ENCODE data around the gene GALNT12. TPM values are rescaled to one million over a fixed set of nuclear protein-coding genes. Genes with fewer than 3 reads are reported as not detected.

GALNT12 gene
- total RNA-seq, 4 donors from 2014 or later: 17.5 to 25.9 (median 21.1) TPM

DNA sequence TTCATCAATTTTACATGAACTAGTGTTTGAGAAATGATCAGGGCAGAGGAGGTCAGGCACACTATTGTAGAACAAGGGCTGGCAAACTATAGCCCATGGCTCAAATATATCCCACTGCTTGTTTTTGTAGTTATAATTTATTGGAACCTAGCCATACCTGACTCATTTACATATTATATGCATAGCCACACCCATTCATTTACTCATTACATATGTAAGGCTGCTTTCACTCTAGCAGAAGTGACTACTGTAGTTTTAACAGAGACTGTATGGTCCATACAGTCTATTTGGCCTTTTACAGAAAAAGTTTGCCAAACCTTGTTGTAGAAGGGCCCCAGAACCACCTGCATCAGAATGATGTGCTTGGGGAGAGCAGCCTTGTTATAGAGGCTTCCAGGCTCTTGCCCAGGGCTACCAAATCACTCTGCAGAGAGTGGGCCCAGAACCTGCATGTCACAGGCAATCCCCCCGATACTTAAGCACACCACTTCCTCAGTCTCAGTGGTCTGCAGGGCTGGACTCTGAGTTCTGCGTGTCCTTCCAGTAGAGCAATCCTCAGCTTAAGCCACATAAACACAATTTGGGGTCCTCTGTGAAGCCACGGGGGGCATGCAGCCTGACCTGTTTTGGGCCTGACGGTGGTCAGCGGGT, 17.9 kb upstream of the GALNT12 start:
- 80 to 100% methylated on average over 1 to 2 of the region's 5 CpGs for WGBS, 2 donors
- TF ChIP-seq, protein P1, sequence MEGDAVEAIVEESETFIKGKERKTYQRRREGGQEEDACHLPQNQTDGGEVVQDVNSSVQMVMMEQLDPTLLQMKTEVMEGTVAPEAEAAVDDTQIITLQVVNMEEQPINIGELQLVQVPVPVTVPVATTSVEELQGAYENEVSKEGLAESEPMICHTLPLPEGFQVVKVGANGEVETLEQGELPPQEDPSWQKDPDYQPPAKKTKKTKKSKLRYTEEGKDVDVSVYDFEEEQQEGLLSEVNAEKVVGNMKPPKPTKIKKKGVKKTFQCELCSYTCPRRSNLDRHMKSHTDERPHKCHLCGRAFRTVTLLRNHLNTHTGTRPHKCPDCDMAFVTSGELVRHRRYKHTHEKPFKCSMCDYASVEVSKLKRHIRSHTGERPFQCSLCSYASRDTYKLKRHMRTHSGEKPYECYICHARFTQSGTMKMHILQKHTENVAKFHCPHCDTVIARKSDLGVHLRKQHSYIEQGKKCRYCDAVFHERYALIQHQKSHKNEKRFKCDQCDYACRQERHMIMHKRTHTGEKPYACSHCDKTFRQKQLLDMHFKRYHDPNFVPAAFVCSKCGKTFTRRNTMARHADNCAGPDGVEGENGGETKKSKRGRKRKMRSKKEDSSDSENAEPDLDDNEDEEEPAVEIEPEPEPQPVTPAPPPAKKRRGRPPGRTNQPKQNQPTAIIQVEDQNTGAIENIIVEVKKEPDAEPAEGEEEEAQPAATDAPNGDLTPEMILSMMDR (IDR thresholded peaks at IDR 0.05): no peak
- no peak for TF ChIP-seq POLR2A (IDR thresholded peaks at IDR 0.05)
- Histone ChIP-seq H3K27ac (no peak overlapping the region), H3K4me3 (no peak overlapping the region), H3K4me1 (peaks cover 5 to 36% (median 8%) of the 10 kb centered on the region in 3 donors), H3K9me3 (no peaks in the 10 kb centered on the region), H3K27me3 (no peaks in the 10 kb centered on the region), H3K36me3 (peaks cover 0 to 27% (median 0%) of the 10 kb centered on the region in 3 donors)
- no peak for DNase-seq
- intact Hi-C loops (cut with DNase I): loop anchor here (10.0 kb wide), 1 partner anchor 475 kb away; no protein-coding TSS in a partner anchor

DNA sequence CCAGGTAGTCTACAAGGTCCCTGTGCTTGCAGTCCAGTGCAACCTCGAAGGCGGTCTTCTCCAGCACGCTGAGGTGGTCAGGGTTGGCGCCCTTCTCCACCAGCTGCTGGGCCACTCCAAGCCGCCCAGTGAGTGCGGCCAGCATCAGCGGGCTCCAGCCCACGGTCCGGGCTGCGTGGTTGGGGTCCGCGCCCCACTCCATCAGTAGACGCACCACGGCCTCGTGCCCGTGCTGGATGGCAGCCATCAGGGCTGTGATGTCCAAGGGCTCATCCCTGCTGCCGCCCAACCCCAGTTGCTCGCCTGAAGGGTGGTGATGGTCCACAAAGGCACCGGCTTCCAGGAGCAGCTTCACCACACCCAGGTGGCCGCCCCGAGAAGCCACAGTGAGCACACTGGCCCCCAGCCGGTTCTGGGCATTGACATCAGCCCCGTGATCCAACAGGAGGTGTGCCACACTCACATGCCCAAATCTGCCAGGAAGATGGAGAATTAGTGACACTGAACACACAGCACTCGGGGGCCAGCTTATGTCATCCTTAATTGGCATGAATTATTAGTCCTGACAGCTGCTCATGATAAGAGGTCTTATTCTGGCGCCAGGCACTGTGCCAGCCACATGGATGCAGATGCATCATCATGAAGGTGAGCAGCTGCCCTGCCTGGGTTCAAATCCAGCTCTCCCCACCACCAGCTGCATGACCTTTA, 17.2 kb upstream of the GALNT12 start:
- DNase-seq: no peak
- Histone ChIP-seq H3K4me1 (peaks cover 10 to 43% (median 15%) of the 10 kb centered on the region in 3 donors), H3K4me3 (no peak overlapping the region), H3K27ac (peak overlapping the region in 3 of 4 donors; percentile 15 to 71 (median 45)), H3K36me3 (peaks cover 0 to 23% (median 0%) of the 10 kb centered on the region in 3 donors), H3K9me3 (no peaks in the 10 kb centered on the region), H3K27me3 (no peaks in the 10 kb centered on the region)
- intact Hi-C loops (cut with DNase I): loop anchor here (10.0 kb wide), 1 partner anchor 475 kb away; no protein-coding TSS in a partner anchor
- TF ChIP-seq, protein P1 (IDR thresholded peaks at IDR 0.05): no peak
- TF ChIP-seq POLR2A (IDR thresholded peaks at IDR 0.05): no peak
- WGBS, 2 donors: 80% methylated on average over 2 of the region's 25 CpGs; no CpG with 5 or more reads in 1 of the 2 donors

DNA sequence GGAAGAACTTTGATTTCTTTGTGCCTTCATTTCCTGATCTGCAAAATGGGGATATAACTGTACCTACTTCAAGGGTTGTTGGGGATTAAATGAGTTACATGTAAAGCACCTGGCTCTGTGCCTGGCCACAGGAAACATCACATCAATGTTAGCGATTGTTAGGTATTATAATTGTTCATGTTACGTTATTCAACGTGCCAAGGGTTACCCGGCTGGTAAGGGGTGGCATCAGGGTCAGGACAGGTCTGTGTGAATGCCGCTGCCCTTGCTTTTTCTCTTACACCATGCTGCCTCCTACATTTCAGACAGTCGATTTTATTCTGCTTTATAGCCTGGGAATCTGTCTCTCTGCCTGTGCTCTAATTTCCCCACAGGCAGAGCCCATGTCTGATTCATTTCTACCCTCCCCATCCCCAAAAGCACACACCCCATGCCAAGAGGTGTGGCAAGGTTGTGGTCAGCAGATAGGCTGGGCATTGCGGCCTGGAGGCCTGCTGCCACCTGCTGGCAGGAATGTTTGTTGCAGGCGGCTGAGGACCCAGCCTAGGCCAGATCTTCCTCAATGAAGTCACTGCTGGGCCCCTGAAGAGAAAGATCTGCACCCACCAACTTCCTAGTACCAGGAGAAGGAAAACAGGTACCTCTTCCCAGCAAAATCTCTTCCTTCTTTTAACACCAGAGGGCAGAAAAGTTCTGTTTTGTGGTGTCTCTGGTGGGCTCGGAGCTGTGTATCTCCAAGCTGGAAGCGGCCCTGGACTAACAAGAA, 16.4 kb upstream of the GALNT12 start:
- Histone ChIP-seq H3K9me3 (no peaks in the 10 kb centered on the region), H3K27me3 (no peaks in the 10 kb centered on the region), H3K4me3 (no peak overlapping the region), H3K36me3 (peaks cover 0 to 22% (median 0%) of the 10 kb centered on the region in 3 donors), H3K27ac (peak overlapping the region in 3 of 4 donors; percentile 15 to 71 (median 45)), H3K4me1 (peaks cover 12 to 50% (median 19%) of the 10 kb centered on the region in 3 donors)
- 31 to 33% methylated on average over 8 of the region's 10 CpGs for WGBS, 2 donors
- DNase-seq: peak; percentile 18
- intact Hi-C loops (cut with DNase I): loop anchor here (10.0 kb wide), 1 partner anchor 476 kb away; no protein-coding TSS in a partner anchor
- no peak for TF ChIP-seq POLR2A (IDR thresholded peaks at IDR 0.05)
- TF ChIP-seq, protein P1 (IDR thresholded peaks at IDR 0.05): peak; percentile 92 to 100 (median 100)

DNA sequence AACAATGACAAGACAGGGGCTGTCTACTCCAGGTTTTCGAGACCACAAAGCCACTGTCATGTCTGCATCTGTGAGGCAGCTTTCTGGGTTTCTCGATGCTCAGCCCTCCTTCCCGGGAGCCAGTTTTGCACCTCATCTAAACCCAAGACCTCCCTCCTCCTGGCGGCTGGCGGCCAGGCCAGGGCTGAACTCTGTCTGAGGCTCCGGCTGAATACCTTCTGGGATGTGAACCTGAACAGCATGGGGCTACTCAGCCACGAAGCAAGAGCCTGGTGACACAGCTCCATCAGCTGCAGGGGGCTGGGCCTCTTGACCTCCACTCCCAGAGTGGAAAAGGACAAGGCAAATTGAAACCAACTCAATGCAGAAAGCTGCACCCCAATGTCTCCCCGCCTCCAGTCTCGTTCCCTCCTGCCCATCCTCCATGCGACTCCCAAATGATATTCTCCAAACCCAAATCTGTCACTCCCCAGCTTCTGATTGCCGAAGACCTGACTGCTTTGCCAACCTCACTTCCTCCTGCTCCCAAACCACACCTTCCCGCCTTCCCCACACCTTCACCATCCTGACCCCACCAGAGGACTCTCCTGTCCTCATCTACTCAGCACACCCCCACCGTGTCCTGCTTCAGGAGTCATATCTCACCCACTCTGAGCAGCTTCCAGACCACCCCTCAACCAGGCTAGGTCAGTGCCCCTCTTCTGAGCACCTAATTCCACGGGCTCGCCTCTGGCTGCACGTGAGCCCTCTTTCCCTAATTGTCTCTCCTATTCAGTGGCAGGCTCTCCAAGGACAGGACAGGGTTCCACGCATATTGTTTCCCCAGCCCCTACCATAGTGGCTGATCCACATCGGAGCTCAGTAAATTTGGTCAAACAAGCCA, 15.6 kb upstream of the GALNT12 start:
- Histone ChIP-seq H3K36me3 (peaks cover 0 to 22% (median 0%) of the 10 kb centered on the region in 3 donors), H3K4me3 (no peak overlapping the region), H3K27me3 (no peaks in the 10 kb centered on the region), H3K27ac (peak overlapping the region in 2 of 4 donors; percentile 45 to 71), H3K4me1 (peaks cover 12 to 51% (median 22%) of the 10 kb centered on the region in 3 donors), H3K9me3 (no peaks in the 10 kb centered on the region)
- WGBS, 2 donors: 81 to 83% methylated on average over 14 to 16 of the region's 18 CpGs
- intact Hi-C loops (cut with DNase I): loop anchor here (10.0 kb wide), 1 partner anchor 477 kb away; no protein-coding TSS in a partner anchor
- no peak for DNase-seq
- no peak for TF ChIP-seq POLR2A (IDR thresholded peaks at IDR 0.05)
- TF ChIP-seq, protein P1 (IDR thresholded peaks at IDR 0.05): no peak

Data from esophagus squamous epithelium (tissue), 5 donors.